Stimulated activated CD4-positive, alpha-beta T cell treated with anti-CD3 and anti-CD28 coated beads, Interleukin-4, amount 100 ng/mL, for 48 hours (primary cell): Measurements from ENCODE around the gene SH3BP5.

ENCODE experiments used
- DNase-seq, 2 donors: peaks; one replicate each; pipeline ENCODE4 v3.0.0-alpha.2; 2020; ENCODE audit warnings: low read depth in 2 of 2

Gene SH3BP5

GRCh38 chr3:15325228-15325627 is 7.2 kb downstream of the SH3BP5 start:
- DNase-seq, result no peak

- no peak for DNase-seq
Measured at GRCh38 chr3:15324379-15324808, 8.0 kb downstream of the SH3BP5 start.

GRCh38 chr3:15323063-15323462 is 9.3 kb downstream of the SH3BP5 start:
- DNase-seq, result no peak

- DNase-seq, result no peak
Measured at GRCh38 chr3:15321349-15321748, 11.0 kb downstream of the SH3BP5 start.

- DNase-seq, result no peak
Measured at GRCh38 chr3:15319575-15319974, 12.8 kb downstream of the SH3BP5 start.

- no peak for DNase-seq
Measured at GRCh38 chr3:15319136-15319535, 13.2 kb downstream of the SH3BP5 start.

- DNase-seq, result no peak
Measured at GRCh38 chr3:15318661-15319060, 13.7 kb downstream of the SH3BP5 start.

- no peak for DNase-seq
Measured at GRCh38 chr3:15316998-15317435, 15.4 kb downstream of the SH3BP5 start.

GRCh38 chr3:15315003-15315402 is 17.4 kb downstream of the SH3BP5 start:
- DNase-seq, result no peak

- no peak for DNase-seq
Measured at GRCh38 chr3:15314276-15314675, 18.1 kb downstream of the SH3BP5 start.

- DNase-seq, result no peak
Measured at GRCh38 chr3:15313461-15313860, 18.9 kb downstream of the SH3BP5 start.

- DNase-seq, result no peak
Measured at GRCh38 chr3:15312550-15312949, 19.8 kb downstream of the SH3BP5 start.

GRCh38 chr3:15310491-15311370 is 21.7 kb downstream of the SH3BP5 start:
- peak in 1 of 2 donors; percentile 65 for DNase-seq

- DNase-seq, result peak in 1 of 2 donors; percentile 48
Measured at GRCh38 chr3:15309662-15310335, 22.6 kb downstream of the SH3BP5 start.

- DNase-seq, result no peak
Measured at GRCh38 chr3:15307580-15307979, 24.8 kb downstream of the SH3BP5 start.

GRCh38 chr3:15306979-15307359 is 25.4 kb downstream of the SH3BP5 start:
- no peak for DNase-seq

GRCh38 chr3:15305359-15305844 is 27.0 kb downstream of the SH3BP5 start:
- DNase-seq, result no peak

GRCh38 chr3:15303728-15304127 is 28.7 kb downstream of the SH3BP5 start:
- DNase-seq, result no peak

GRCh38 chr3:15303216-15303615 is 29.2 kb downstream of the SH3BP5 start:
- DNase-seq, result no peak

- no peak for DNase-seq
Measured at GRCh38 chr3:15301761-15302160, 30.6 kb downstream of the SH3BP5 start.

- no peak for DNase-seq
Measured at GRCh38 chr3:15300323-15301078, 31.9 kb downstream of the SH3BP5 start.

GRCh38 chr3:15299036-15299435 is 33.4 kb downstream of the SH3BP5 start:
- no peak for DNase-seq
